LNCAP (cell line): ENCODE results near the gene OLAH.

Experiments used
- CTCF ChIP-seq: fragments of 450-650 bp; IDR thresholded peaks from 2 replicates; pipeline ENCODE4 v1.5.1; 2017; ENCODE audit warnings: mild to moderate bottlenecking

OLAH gene

DNA sequence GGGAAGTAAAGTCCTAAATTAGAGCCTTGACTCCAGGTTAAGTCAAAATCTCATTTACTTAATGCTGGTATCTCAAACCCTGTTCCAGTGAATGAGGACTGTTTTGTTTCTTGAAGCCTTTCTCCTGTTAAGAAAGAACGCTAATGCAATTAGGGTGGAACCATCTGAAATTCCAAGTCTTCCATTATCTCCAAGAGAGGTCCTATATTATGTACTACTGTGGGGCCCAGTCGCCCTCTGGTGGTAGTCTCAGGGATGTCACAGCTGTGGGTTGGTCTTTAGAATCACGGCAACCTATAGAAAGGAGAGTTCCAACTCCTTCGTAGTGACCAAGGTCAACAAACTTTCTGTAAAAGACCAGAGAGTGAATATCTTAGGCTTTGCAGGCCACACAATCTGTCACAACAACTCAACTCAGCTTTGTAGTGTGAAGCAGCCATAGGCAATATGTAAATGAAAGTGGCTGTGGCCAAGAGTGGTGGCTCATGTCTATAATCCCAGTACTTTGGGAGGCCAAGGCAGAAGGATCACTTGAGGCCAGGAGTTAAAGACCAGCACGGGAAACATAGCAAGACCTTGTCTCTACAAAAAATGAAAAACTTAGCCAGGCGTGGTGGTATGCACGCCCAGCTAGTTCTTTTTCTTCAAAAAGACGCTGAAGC lies 62.7 kb downstream of the OLAH start:
- TF ChIP-seq CTCF = peak; percentile 97

GRCh38 chr10:15112657-15113056 lies 68.9 kb downstream of the OLAH start:
- TF ChIP-seq CTCF = no peak

- TF ChIP-seq CTCF = no peak
Measured at GRCh38 chr10:15113766-15114165, 70.0 kb downstream of the OLAH start.

DNA sequence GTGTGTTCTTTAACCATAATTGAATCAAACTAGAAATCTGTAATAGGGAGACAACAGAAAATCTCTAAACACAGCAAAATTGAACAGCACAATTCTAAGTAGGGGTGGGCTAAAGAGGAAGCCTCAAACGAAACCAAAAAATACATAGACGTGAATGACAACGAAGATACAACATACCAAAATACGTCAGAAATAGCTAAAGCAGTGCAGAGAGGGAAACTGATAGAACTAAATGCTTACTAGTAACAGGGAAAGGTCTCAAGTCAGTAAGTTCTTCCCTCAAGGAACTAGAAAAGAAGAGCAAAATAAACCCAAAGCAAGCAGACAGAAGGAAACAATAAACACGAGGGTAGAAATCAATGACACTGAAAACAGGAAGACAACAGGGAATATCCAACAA lies 72.5 kb downstream of the OLAH start:
- no peak for TF ChIP-seq CTCF

DNA sequence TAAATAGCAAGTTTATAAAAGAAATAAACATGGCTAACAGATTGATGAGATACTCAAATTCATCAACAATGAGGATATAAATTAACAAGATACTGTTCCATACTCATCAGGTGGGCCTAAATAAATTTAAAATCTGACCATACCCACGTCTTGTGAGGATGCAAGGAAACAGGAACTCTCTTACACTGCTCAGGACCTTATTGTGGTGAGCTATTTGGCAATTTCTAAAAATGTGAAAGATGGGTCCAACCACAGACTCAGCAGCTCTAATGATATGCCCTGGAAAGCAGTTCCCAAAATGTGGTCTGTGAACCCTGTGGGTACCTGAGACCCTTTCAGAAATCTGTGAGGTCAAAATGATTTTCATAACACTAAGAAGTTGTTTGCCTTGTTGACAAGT lies 74.9 kb downstream of the OLAH start:
- TF ChIP-seq CTCF = no peak

GRCh38 chr10:15120523-15120922 lies 76.8 kb downstream of the OLAH start:
- TF ChIP-seq CTCF = no peak

DNA sequence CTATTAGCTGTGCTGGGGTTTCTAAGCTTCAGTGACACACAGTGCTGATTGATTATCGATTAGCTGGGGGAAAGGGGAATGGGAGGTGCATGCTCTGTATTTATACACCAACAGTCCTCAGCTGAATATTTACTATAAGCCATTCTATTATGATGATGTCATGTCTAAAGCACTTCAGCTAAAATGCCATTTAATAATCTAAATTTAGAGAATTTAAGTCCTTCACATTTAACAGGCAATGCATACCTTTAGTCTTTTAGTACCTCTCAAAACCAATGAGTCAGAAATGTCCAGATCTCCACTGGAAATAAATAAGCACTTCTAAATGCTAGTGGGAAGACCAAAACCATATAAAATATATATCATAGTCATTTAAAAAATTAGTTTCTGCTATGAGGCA lies 78.0 kb downstream of the OLAH start:
- TF ChIP-seq CTCF = no peak

DNA sequence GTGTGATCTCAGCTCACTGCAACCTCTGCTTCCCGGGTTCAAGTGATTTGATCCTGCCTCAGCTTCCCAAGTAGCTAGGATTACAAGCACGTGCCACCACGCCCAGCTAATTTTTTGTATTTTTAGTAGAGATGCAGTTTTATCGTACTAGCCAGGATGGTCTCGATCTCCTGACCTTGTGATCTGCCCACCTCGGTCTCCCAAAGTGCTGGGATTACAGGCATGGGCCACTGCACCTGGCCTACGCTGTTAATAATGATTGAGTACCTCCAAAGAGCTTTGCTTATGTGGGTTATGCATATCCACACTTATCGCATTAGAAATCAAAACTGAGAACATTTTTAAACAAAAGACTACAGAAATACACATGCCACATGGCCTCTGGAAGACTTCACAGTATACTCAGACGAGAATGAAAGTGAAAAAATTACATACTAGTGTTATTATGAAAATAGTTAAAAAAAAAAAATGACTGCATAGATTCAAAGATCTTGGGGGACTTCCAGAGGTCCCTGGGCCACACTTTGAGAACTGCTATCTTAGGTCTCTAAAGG lies 78.8 kb downstream of the OLAH start:
- TF ChIP-seq CTCF = no peak
